AG04449 (cell line): ENCODE results near the gene STUM.
"Not testable (repeated sequence)": the region's sequence is repeated elsewhere in the genome, so short reads cannot be mapped to it uniquely, and the experiment has no call there.

Experiments
- CTCF ChIA-PET: fragments of 350-600 bp; formaldehyde crosslinking; extraction: SDS; loops from one replicate; lab custom pipeline; 2021; ENCODE audit warnings: antibody characterized with exemption; lab: Yijun Ruan, JAX
- POLR2A ChIA-PET: fragments of 400-600, 350-600 bp; formaldehyde crosslinking; extraction: SDS; loops from one replicate; lab custom pipeline; 2020; ENCODE audit warnings: antibody characterized with exemption, inconsistent platforms; lab: Yijun Ruan, JAX
- DNase-seq: peaks from one replicate; pipeline ENCODE4 v3.0.0-alpha.2; 2010; ENCODE audit warnings: low read depth, low spot score
- H3K4me3 ChIP-seq: 2 replicates; pipeline ENCODE4 v1.5.1; 2011; ENCODE audit warnings: low read depth, mild to moderate bottlenecking, control low read depth, low read length
- TF ChIP-seq, protein P1 (sequence below): IDR thresholded peaks from one replicate; pipeline ENCODE4 v1.5.1; 2011; ENCODE audit warnings: mild to moderate bottlenecking, moderate library complexity, low read length, control low read depth, inconsistent platforms; ENCODE audit not compliant: insufficient read depth; ENCODE audit errors: missing control alignments

Gene STUM

DNA sequence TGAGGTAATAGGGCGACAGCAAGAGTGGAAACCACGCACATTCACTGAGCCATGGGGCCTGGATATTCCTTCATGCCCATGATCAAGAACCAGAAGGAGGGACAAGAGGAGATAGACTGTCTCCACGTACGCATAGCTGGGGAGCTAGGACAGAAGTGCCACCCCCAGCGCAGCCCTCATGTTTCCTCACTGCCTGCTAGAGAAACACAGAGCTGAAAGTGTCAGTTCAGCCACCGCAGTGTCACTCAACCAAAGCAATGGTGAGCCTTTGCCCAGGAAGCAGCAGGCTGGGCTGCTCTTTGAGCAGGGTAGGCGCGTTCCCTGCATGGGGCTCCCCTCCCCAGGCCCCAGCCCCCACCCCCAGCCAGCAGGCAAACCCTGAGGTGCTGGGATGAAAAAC is 68.5 kb downstream of the STUM start:
- TF ChIP-seq, protein P1, sequence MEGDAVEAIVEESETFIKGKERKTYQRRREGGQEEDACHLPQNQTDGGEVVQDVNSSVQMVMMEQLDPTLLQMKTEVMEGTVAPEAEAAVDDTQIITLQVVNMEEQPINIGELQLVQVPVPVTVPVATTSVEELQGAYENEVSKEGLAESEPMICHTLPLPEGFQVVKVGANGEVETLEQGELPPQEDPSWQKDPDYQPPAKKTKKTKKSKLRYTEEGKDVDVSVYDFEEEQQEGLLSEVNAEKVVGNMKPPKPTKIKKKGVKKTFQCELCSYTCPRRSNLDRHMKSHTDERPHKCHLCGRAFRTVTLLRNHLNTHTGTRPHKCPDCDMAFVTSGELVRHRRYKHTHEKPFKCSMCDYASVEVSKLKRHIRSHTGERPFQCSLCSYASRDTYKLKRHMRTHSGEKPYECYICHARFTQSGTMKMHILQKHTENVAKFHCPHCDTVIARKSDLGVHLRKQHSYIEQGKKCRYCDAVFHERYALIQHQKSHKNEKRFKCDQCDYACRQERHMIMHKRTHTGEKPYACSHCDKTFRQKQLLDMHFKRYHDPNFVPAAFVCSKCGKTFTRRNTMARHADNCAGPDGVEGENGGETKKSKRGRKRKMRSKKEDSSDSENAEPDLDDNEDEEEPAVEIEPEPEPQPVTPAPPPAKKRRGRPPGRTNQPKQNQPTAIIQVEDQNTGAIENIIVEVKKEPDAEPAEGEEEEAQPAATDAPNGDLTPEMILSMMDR = no peak
- ChIA-PET CTCF (interaction anchor here (1.2 to 1.3 kb wide), 2 partner anchors 9 to 13 kb away, joined by 3 read pairs; no protein-coding TSS in a partner anchor), POLR2A (no interaction called here)
- DNase-seq = no peak
- H3K4me3 ChIP-seq = no peak overlapping the region

DNA sequence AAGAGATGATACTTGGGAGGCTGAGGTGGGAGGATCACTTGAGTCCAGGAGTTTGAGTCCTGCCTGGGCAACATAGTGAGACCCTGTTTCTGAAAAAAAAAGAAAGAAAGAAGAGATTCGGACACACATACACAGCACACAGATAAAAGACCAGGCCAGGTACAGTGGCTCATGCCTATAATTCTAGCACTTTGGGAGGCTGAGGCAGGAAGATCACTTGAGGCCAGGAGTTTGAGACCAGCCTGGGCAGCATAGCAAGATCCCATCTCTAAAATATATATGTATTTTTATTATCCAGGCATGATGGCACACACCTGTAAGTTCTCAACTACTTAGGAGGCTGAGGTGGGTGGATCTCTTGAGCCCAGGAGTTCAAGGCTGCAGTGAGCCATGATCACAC is 69.2 kb downstream of the STUM start:
- POLR2A ChIA-PET, DNase-seq, H3K4me3 ChIP-seq: not testable (repeated sequence)
- CTCF ChIA-PET = interaction anchor here (1.2 to 1.3 kb wide), 2 partner anchors 9 to 13 kb away, joined by 3 read pairs; no protein-coding TSS in a partner anchor

DNA sequence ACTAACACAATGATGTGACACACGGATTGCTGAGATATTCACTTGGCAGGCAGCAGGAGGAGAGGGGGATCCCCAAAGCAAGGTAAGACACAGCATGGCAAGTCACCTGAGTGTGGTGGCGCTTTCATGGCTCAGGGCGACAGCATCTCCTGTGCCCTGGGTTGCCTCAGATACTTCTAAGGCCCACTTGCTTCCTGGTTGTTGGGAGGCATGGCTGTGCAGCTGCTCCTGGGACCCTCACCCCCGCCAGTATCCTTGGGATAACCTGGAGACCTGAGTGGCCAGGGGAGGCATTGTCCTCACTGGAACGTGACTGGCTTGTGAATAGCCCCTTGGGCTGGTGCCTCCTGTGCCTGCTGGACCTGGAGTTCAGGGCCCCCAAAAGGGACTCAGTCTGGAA is 69.8 kb downstream of the STUM start:
- no peak overlapping the region for H3K4me3 ChIP-seq
- TF ChIP-seq, protein P1 = no peak
- CTCF ChIA-PET = interaction anchor here (1.2 kb wide), 1 partner anchor 10 kb away, joined by 3 read pairs; no protein-coding TSS in a partner anchor
- no peak for DNase-seq
- POLR2A ChIA-PET = no interaction called here

DNA sequence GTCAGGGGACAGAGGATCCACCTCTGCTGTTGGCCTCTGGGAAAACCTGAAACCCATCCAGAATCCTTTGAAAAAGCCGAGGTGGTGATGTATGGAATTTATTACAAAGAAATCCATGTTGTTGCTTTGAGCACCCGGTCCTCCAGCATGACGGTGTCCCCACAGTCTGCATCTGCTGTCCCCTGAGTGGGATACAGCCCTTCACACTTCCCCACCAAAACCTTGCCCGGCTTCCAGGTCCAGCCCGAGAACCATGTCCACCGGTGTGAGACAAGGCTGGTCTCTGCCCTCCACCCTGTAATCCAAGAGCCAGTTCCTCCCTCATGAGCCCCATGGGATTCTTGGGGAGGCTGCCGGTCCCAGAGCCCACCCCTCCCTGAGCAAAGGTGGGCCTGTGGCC is 70.5 kb downstream of the STUM start:
- DNase-seq = no peak
- ChIA-PET POLR2A (no interaction called here), CTCF (interaction anchor here (1.0 to 1.2 kb wide), 3 partner anchors 10 to 71 kb away, joined by 3 to 4 read pairs (median 4); no protein-coding TSS in a partner anchor)
- TF ChIP-seq, protein P1 = no peak
- H3K4me3 ChIP-seq = no peak overlapping the region

DNA sequence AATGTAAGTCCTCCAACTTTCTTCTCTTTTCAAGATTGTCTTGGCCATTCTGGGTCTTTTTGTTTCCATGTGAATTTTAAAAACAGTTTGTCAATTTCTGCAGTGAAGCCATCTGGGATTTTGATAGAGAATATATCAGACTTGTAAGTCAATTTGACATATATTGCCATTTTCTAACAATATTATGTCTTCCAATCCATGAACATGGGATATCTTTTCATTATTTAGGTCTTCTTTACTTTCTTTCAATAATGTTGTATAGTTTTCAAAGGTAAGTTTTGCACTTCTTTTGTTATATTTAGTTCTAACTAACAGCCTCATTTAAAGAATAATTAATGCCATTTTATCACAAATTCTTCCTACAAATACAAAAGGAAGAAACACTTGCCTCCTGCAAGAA is 73.4 kb downstream of the STUM start:
- CTCF ChIA-PET = no interaction called here

DNA sequence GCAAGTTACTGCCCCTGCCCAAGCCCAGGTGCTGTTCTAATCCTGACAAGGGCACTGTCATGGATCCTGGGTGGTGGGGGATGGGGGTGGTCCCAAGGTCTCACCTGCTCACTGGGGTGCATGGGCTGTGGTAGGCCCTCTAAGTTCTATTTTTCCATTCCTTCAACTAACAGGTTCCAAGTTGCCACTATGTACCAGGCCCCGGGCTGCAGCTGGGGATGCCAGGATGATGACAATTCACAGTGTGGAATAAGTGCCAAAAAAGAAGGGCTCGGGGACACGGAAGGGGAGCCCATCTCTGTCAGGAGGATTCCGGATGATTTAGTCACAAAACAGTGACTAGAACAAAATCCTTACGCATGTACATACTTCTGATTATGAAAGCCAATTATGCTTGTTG is 76.0 kb downstream of the STUM start:
- POLR2A ChIA-PET = no interaction called here
- no peak overlapping the region for H3K4me3 ChIP-seq
- TF ChIP-seq, protein P1 = no peak
- DNase-seq = no peak
- CTCF ChIA-PET = interaction anchor here (1.3 to 21.4 kb wide), 4 partner anchors 9 to 200 kb away, joined by 4 to 424 read pairs (median 8); no protein-coding TSS in a partner anchor

More for the DNA sequence above, 73.4 kb downstream of the STUM start:
- no peak overlapping the region for H3K4me3 ChIP-seq
- no peak for DNase-seq
- TF ChIP-seq, protein P1 = no peak
- POLR2A ChIA-PET = no interaction called here

DNA sequence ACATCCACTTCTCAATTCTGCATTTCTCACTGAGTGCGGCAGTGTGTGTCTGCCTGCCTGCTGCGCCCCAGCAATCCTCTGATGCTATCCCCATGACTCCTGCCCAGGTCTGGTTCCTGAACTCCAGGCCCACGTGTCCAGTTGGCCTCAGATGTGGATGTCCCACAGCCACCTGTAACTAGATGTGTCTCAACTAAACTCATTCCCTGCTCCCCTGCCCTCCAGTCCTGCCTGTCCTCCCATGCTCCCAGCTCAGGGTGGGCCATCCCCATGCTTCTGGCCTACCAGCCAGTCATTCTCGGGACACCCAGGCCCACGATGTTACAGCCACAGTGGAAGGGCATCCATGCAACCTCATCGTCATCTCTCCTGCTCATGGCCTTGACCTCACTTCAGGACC is 76.8 kb downstream of the STUM start:
- no peak for DNase-seq
- TF ChIP-seq, protein P1 = no peak
- no peak overlapping the region for H3K4me3 ChIP-seq
- CTCF ChIA-PET = interaction anchor here (0.7 to 21.4 kb wide), 7 partner anchors 10 to 199 kb away, joined by 3 to 424 read pairs (median 14); partner anchors contain the start of gene STUM
- POLR2A ChIA-PET = no interaction called here
